Neural cell (in vitro differentiated cells): ENCODE measurements around the gene ZNF557. TPM values are rescaled to one million over a fixed set of nuclear protein-coding genes. Genes with fewer than 3 reads are reported as not detected.

Source experiments
- H2AFZ ChIP-seq: fragments of 200-600, 300-800 bp; sonication (generic), shearing (Covaris generic); 2 replicates; pipeline ENCODE4 v1.6.0; 2014; ENCODE audit warnings: low read depth, mild to moderate bottlenecking, antibody characterized with exemption, low read length, moderate library complexity
- H3F3A ChIP-seq: fragments of 200-600 bp; shearing (Covaris generic); 2 replicates; pipeline ENCODE4 v1.6.1; 2016; ENCODE audit warnings: mild to moderate bottlenecking, moderate library complexity, mixed read lengths, antibody characterized with exemption, low read length; ENCODE audit not compliant: insufficient read depth, poor library complexity, severe bottlenecking
- H3K27ac ChIP-seq: fragments of 200-600, 300-800 bp; sonication (generic), shearing (Covaris generic); 2 replicates; pipeline ENCODE4 v1.5.1; 2014; ENCODE audit warnings: mild to moderate bottlenecking, low read length, moderate library complexity
- H3K27me3 ChIP-seq: fragments of 300-800, 200-600 bp; sonication (generic), shearing (Covaris generic); 2 replicates; pipeline ENCODE4 v1.6.0; 2014; ENCODE audit warnings: mild to moderate bottlenecking, low read depth, low read length, moderate library complexity; ENCODE audit not compliant: insufficient read depth
- H3K36me3 ChIP-seq: fragments of 300-800, 200-600 bp; sonication (generic), shearing (Covaris generic); 2 replicates; pipeline ENCODE4 v1.5.1; 2014; ENCODE audit warnings: mild to moderate bottlenecking, antibody characterized with exemption, low read length, moderate library complexity; ENCODE audit not compliant: insufficient read depth
- H3K4me2 ChIP-seq: fragments of 300-800, 200-600 bp; sonication (generic), shearing (Covaris generic); 2 replicates; pipeline ENCODE4 v1.6.0; 2014; ENCODE audit warnings: mild to moderate bottlenecking, low read length
- H3K4me3 ChIP-seq: fragments of 300-800, 200-600 bp; sonication (generic), shearing (Covaris generic); 2 replicates; pipeline ENCODE4 v1.5.1; 2014; ENCODE audit warnings: mild to moderate bottlenecking, low read length, moderate library complexity
- H3K79me2 ChIP-seq: fragments of 200-600 bp; shearing (Covaris generic); replicated peaks from 2 replicates; pipeline ENCODE4 v1.6.0; 2014; ENCODE audit warnings: mild to moderate bottlenecking, low read length, moderate library complexity; ENCODE audit not compliant: insufficient read depth
- H3K9ac ChIP-seq: fragments of 300-800, 200-600 bp; sonication (generic), shearing (Covaris generic); 2 replicates; pipeline ENCODE4 v1.6.1; 2016; ENCODE audit warnings: mild to moderate bottlenecking, low read length, mixed read lengths
- H3K9me2 ChIP-seq: fragments of 200-600 bp; shearing (Covaris generic); 2 replicates; pipeline ENCODE4 v1.6.1; 2016; ENCODE audit warnings: mild to moderate bottlenecking, low read length, mixed read lengths; ENCODE audit not compliant: insufficient read depth
- H3K9me3 ChIP-seq: fragments of 200-600, 300-800 bp; sonication (generic), shearing (Covaris generic); 2 replicates; pipeline ENCODE4 v1.6.1; 2016; ENCODE audit warnings: mild to moderate bottlenecking, mixed run types, low read length, moderate library complexity, mixed read lengths
- H4K20me1 ChIP-seq: fragments of 200-600 bp; shearing (Covaris generic); 2 replicates; pipeline ENCODE4 v1.6.1; 2016; ENCODE audit warnings: mild to moderate bottlenecking, mixed run types; ENCODE audit not compliant: insufficient read depth
- CTCF ChIP-seq: fragments of 450-650 bp; IDR thresholded peaks from 2 replicates; pipeline ENCODE4 v1.5.1; 2014; ENCODE audit warnings: antibody characterized with exemption, mild to moderate bottlenecking, moderate library complexity; ENCODE audit not compliant: poor library complexity, severe bottlenecking
- EP300 ChIP-seq: fragments of 450-650 bp; conservative IDR thresholded peaks from 2 replicates; pipeline ENCODE4 v1.6.1; 2014; ENCODE audit warnings: antibody characterized with exemption, mild to moderate bottlenecking, moderate library complexity; ENCODE audit not compliant: poor library complexity, severe bottlenecking
- EZH2 ChIP-seq: fragments of 200-600, 300-800 bp; shearing (Covaris generic), sonication (generic); IDR thresholded peaks from 2 replicates; pipeline ENCODE4 v1.6.1; 2014; ENCODE audit warnings: antibody characterized with exemption, low read length, borderline replicate concordance, mild to moderate bottlenecking; ENCODE audit not compliant: insufficient read depth, poor library complexity, severe bottlenecking
- MXI1 ChIP-seq: fragments of 450-650 bp; conservative IDR thresholded peaks from 2 replicates; pipeline ENCODE4 v1.6.1; 2014; ENCODE audit warnings: antibody characterized with exemption, mild to moderate bottlenecking; ENCODE audit not compliant: poor library complexity, severe bottlenecking
- POLR2AphosphoS5 ChIP-seq: IDR thresholded peaks from 2 replicates; pipeline ENCODE4 v1.6.1; 2012
- RAD21 ChIP-seq: fragments of 450-650 bp; conservative IDR thresholded peaks from 2 replicates; pipeline ENCODE4 v1.6.1; 2014; ENCODE audit warnings: antibody characterized with exemption, mild to moderate bottlenecking, moderate library complexity
- REST ChIP-seq: IDR thresholded peaks from 2 replicates; pipeline ENCODE4 v1.6.1; 2012; ENCODE audit warnings: borderline replicate concordance
- SMC3 ChIP-seq: fragments of 450-650 bp; conservative IDR thresholded peaks from 2 replicates; pipeline ENCODE4 v1.6.1; 2014; ENCODE audit warnings: antibody characterized with exemption, mild to moderate bottlenecking, moderate library complexity; ENCODE audit not compliant: poor library complexity
- TAF1 ChIP-seq: IDR thresholded peaks from 2 replicates; pipeline ENCODE4 v1.6.1; 2012; ENCODE audit warnings: low read depth
- polyA plus RNA-seq: library from polyadenylated mRNA; depleted of rRNA; stranded (reverse); fragments of >200 nt; gene quantifications from 2 replicates; pipeline ENCODE4 v1.2.3, GENCODE V29; 2014

Gene ZNF557
- polyA plus RNA-seq, 1 donor from 2014 or later: 7.7 TPM

- H3K9me2 ChIP-seq: no peaks in the 10 kb centered on the region
- TF ChIP-seq POLR2AphosphoS5 (no peak), EP300 (no peak), TAF1 (no peak), RAD21 (no peak), REST (no peak), SMC3 (no peak), EZH2 (no peak), MXI1 (no peak), CTCF (no peak)
- H3K36me3 ChIP-seq: no peaks in the 10 kb centered on the region
- H4K20me1 ChIP-seq: no peaks in the 10 kb centered on the region
- no peak overlapping the region for H3K27ac ChIP-seq
- H3F3A ChIP-seq: no peaks in the 10 kb centered on the region
- H3K4me2 ChIP-seq: no peak overlapping the region
- no peak overlapping the region for H3K4me3 ChIP-seq
- no peaks in the 10 kb centered on the region for H3K9me3 ChIP-seq
- no peak overlapping the region for H2AFZ ChIP-seq
- no peaks in the 10 kb centered on the region for H3K27me3 ChIP-seq
- H3K9ac ChIP-seq: no peak overlapping the region
- H3K79me2 ChIP-seq: no peaks in the 10 kb centered on the region
Observed at GRCh38 chr19:7104747-7105447, 35.4 kb downstream of the ZNF557 start.

GRCh38 chr19:7106711-7107657, 37.5 kb downstream of the ZNF557 start:
- Histone ChIP-seq H3K9me2 (no peaks in the 10 kb centered on the region), H2AFZ (no peak overlapping the region), H3K27me3 (no peaks in the 10 kb centered on the region), H3F3A (no peaks in the 10 kb centered on the region), H3K4me3 (no peak overlapping the region), H3K36me3 (no peaks in the 10 kb centered on the region), H4K20me1 (no peaks in the 10 kb centered on the region), H3K4me2 (no peak overlapping the region), H3K9me3 (no peaks in the 10 kb centered on the region), H3K79me2 (no peaks in the 10 kb centered on the region), H3K27ac (no peak overlapping the region), H3K9ac (no peak overlapping the region)
- TF ChIP-seq SMC3 (no peak), EP300 (no peak), EZH2 (no peak), POLR2AphosphoS5 (no peak), CTCF (no peak), MXI1 (no peak), TAF1 (no peak), RAD21 (no peak), REST (no peak)
